SK-N-SH (cell line): Measurements from ENCODE around the gene TVP23C. TPM values are rescaled to one million over a fixed set of nuclear protein-coding genes. Genes with fewer than 3 reads are reported as not detected.
A peak's percentile ranks its signal among the peaks of the same experiment; 100 is the strongest.

Experiments used
- CTCF ChIA-PET: fragments of 300-600, 350-600 bp; formaldehyde crosslinking; extraction: SDS; loops from one replicate; lab custom pipeline; 2021; lab: Yijun Ruan, JAX
- POLR2A ChIA-PET: fragments of 350-600 bp; sonication (Branson Sonifier 250); formaldehyde crosslinking; extraction: SDS; loops from one replicate; lab custom pipeline; 2020; ENCODE audit warnings: antibody characterized with exemption, inconsistent platforms; lab: Yijun Ruan, JAX
- DNase-seq: peaks from one replicate; pipeline ENCODE4 v3.0.0; 2012
- H2AFZ ChIP-seq: fragments of 200-600 bp; sonication (generic); 2 replicates; pipeline ENCODE4 v1.8.1; 2016; ENCODE audit warnings: antibody characterized with exemption, mild to moderate bottlenecking, low read depth
- H3F3A ChIP-seq: fragments of 200-600 bp; sonication (generic); replicated peaks from 2 replicates; pipeline ENCODE3; 2016; ENCODE audit warnings: antibody characterized with exemption, mild to moderate bottlenecking; ENCODE audit not compliant: insufficient read depth
- H3K27ac ChIP-seq, 2 experiments: fragments of 200-500 bp in 1 of 2; fragments of 200-600 bp in 1 of 2; sonication (Bioruptor generic) in 1 of 2; sonication (generic), shearing (Covaris generic) in 1 of 2; 2 replicates each; pipeline versions ENCODE4 v1.5.1 to v1.6.1; 2014 to 2016; ENCODE audit warnings: low read depth in 2 of 2, inconsistent platforms in 1 of 2, low read length in 1 of 2, mild to moderate bottlenecking in 1 of 2, mixed read lengths in 1 of 2
- H3K27me3 ChIP-seq: fragments of 200-600 bp; sonication (generic), shearing (Covaris generic); 2 replicates; pipeline ENCODE4 v1.6.1; 2016; ENCODE audit warnings: mixed run types; ENCODE audit not compliant: insufficient read depth
- H3K36me3 ChIP-seq, 2 experiments: fragments of 200-500 bp in 1 of 2; fragments of 200-600 bp in 1 of 2; sonication (Bioruptor generic) in 1 of 2; sonication (generic) in 1 of 2; replicated peaks in 1 of 2; 2 replicates each; pipeline versions ENCODE3 to v1.5.1; 2014 to 2016; ENCODE audit warnings: low read length in 1 of 2, mild to moderate bottlenecking in 1 of 2; ENCODE audit not compliant: insufficient read depth in 2 of 2, control insufficient read depth in 1 of 2
- H3K4me1 ChIP-seq, 2 experiments: fragments of 200-500 bp in 1 of 2; fragments of 200-600 bp in 1 of 2; sonication (Bioruptor generic) in 1 of 2; sonication (generic), shearing (Covaris generic) in 1 of 2; 2 replicates each; pipeline versions ENCODE4 v1.5.1 to v1.6.1; 2014 to 2016; ENCODE audit warnings: low read depth in 1 of 2, low read length in 1 of 2, mixed run types in 1 of 2; ENCODE audit not compliant: insufficient read depth in 2 of 2, control insufficient read depth in 1 of 2
- H3K4me2 ChIP-seq: fragments of 200-600 bp; sonication (generic), shearing (Covaris generic); 2 replicates; pipeline ENCODE4 v1.6.1; 2017; ENCODE audit warnings: mixed run types
- H3K4me3 ChIP-seq, 2 experiments: fragments of 200-500 bp in 1 of 2; fragments of 200-600 bp in 1 of 2; sonication (Bioruptor generic) in 1 of 2; sonication (generic), shearing (Covaris generic) in 1 of 2; 2 replicates each; pipeline versions ENCODE4 v1.5.1 to v1.8.1; 2014 to 2016; ENCODE audit warnings: low read depth in 2 of 2, inconsistent platforms in 1 of 2, low read length in 1 of 2, mild to moderate bottlenecking in 1 of 2, mixed read lengths in 1 of 2, moderate library complexity in 1 of 2
- H3K79me2 ChIP-seq: fragments of 200-600 bp; sonication (generic); 2 replicates; pipeline ENCODE4 v1.8.1; 2017; ENCODE audit warnings: mild to moderate bottlenecking; ENCODE audit not compliant: insufficient read depth
- H3K9ac ChIP-seq: fragments of 200-600 bp; sonication (generic); 2 replicates; pipeline ENCODE4 v1.6.1; 2017; ENCODE audit warnings: mixed run types
- H3K9me2 ChIP-seq: fragments of 200-600 bp; sonication (generic); 2 replicates; pipeline ENCODE4 v1.6.1; 2017; ENCODE audit warnings: mixed run types
- H3K9me3 ChIP-seq: fragments of 200-600 bp; sonication (generic); 2 replicates; pipeline ENCODE4 v1.6.1; 2017; ENCODE audit warnings: mixed run types, mild to moderate bottlenecking, moderate library complexity
- H4K20me1 ChIP-seq: fragments of 200-600 bp; sonication (generic); 2 replicates; pipeline ENCODE4 v1.6.1; 2017; ENCODE audit warnings: mild to moderate bottlenecking, mixed run types; ENCODE audit not compliant: insufficient read depth
- CHD2 ChIP-seq: fragments of 150-350 bp; IDR thresholded peaks from 2 replicates; pipeline ENCODE4 v1.6.1; 2018; ENCODE audit warnings: low read length; ENCODE audit not compliant: partially characterized antibody
- ELF1 ChIP-seq: IDR thresholded peaks from 2 replicates; pipeline ENCODE4 v1.4.0; 2012
- EP300 ChIP-seq, 2 experiments: IDR thresholded peaks; 2 replicates each; pipeline versions ENCODE4 v1.4.0 to v1.6.1; 2012; ENCODE audit warnings: borderline replicate concordance in 1 of 2, low read depth in 1 of 2, low read length in 1 of 2
- FOXJ3 ChIP-seq: sonication (generic); formaldehyde crosslinking; IDR thresholded peaks from 2 replicates; pipeline ENCODE4 v1.5.1; 2020; ENCODE audit warnings: mild to moderate bottlenecking, missing genetic modification reagents
- FOXM1 ChIP-seq: IDR thresholded peaks from 2 replicates; pipeline ENCODE4 v1.4.0; 2012; ENCODE audit warnings: low read depth, mild to moderate bottlenecking
- GABPA ChIP-seq: IDR thresholded peaks from 2 replicates; pipeline ENCODE4 v1.4.0; 2012; ENCODE audit warnings: low read depth, mild to moderate bottlenecking
- GATA2 ChIP-seq: sonication (generic); formaldehyde crosslinking; IDR thresholded peaks from 2 replicates; pipeline ENCODE4 v1.5.0; 2020; ENCODE audit warnings: mild to moderate bottlenecking, missing genetic modification reagents
- JUND ChIP-seq: IDR thresholded peaks from 2 replicates; pipeline ENCODE4 v1.4.0; 2012
- MAX ChIP-seq: IDR thresholded peaks from 2 replicates; pipeline ENCODE4 v1.4.0; 2012; ENCODE audit warnings: low read depth
- MEF2A ChIP-seq: IDR thresholded peaks from 2 replicates; pipeline ENCODE4 v1.4.0; 2012; ENCODE audit warnings: low read depth, borderline replicate concordance
- MXI1 ChIP-seq: IDR thresholded peaks from 2 replicates; pipeline ENCODE4 v1.6.1; 2012; ENCODE audit warnings: mild to moderate bottlenecking, low read depth, low read length, improper control_type of control experiment
- NFIC ChIP-seq: IDR thresholded peaks from 2 replicates; pipeline ENCODE4 v1.4.0; 2012; ENCODE audit warnings: borderline replicate concordance
- POLR2AphosphoS5 ChIP-seq: IDR thresholded peaks from 2 replicates; pipeline ENCODE4 v1.6.1; 2012; ENCODE audit warnings: low read depth, low read length
- RAD21 ChIP-seq: IDR thresholded peaks from 2 replicates; pipeline ENCODE4 v1.6.1; 2012; ENCODE audit warnings: mild to moderate bottlenecking, low read length
- RCOR1 ChIP-seq: fragments of 150-350 bp; IDR thresholded peaks from 2 replicates; pipeline ENCODE4 v1.6.1; 2017; ENCODE audit warnings: antibody characterized with exemption, low read length
- RFX5 ChIP-seq: IDR thresholded peaks from 2 replicates; pipeline ENCODE4 v1.6.1; 2012; ENCODE audit warnings: mild to moderate bottlenecking, improper control_type of control experiment, low read length
- RXRA ChIP-seq: IDR thresholded peaks from 2 replicates; pipeline ENCODE4 v1.4.0; 2012; ENCODE audit warnings: low read depth, mild to moderate bottlenecking, borderline replicate concordance
- SIN3A ChIP-seq: IDR thresholded peaks from 2 replicates; pipeline ENCODE4 v1.6.1; 2012; ENCODE audit warnings: low read depth, mild to moderate bottlenecking, low read length, moderate library complexity, borderline replicate concordance
- SMC3 ChIP-seq: IDR thresholded peaks from 2 replicates; pipeline ENCODE4 v1.6.1; 2012; ENCODE audit warnings: low read depth, low read length, improper control_type of control experiment
- TAF1 ChIP-seq: IDR thresholded peaks from 2 replicates; pipeline ENCODE4 v1.6.1; 2012; ENCODE audit warnings: low read depth, mild to moderate bottlenecking, low read length, moderate library complexity, borderline replicate concordance
- TCF12 ChIP-seq: IDR thresholded peaks from 2 replicates; pipeline ENCODE4 v1.4.0; 2012
- TEAD4 ChIP-seq: IDR thresholded peaks from 2 replicates; pipeline ENCODE4 v1.4.0; 2012; ENCODE audit warnings: mild to moderate bottlenecking, borderline replicate concordance; ENCODE audit not compliant: insufficient read depth
- USF1 ChIP-seq: IDR thresholded peaks from 2 replicates; pipeline ENCODE4 v1.4.0; 2012; ENCODE audit warnings: low read depth, borderline replicate concordance
- USF2 ChIP-seq: fragments of 150-350 bp; IDR thresholded peaks from 2 replicates; pipeline ENCODE4 v1.6.1; 2017; ENCODE audit warnings: antibody characterized with exemption, low read length, low read depth, borderline replicate concordance
- YY1 ChIP-seq: IDR thresholded peaks from 2 replicates; pipeline ENCODE4 v1.4.0; 2012; ENCODE audit warnings: low read depth, mild to moderate bottlenecking
- WGBS: methylation state at CpG from one replicate; pipeline ENCODE4 v1.1.6; 2017; ENCODE audit warnings: low lambda C conversion rate; 5-methylcytosine and 5-hydroxymethylcytosine counted together
- polyA plus RNA-seq, 3 experiments: library from polyadenylated mRNA; depleted of rRNA; stranded (reverse); fragments of >200 nt; gene quantifications; 2 replicates each; pipeline ENCODE4 v1.2.3, GENCODE V29; 2012
- TF ChIP-seq, protein P1 (sequence below): fragments of 150-350 bp; IDR thresholded peaks from 2 replicates; pipeline ENCODE4 v1.6.1; 2016; ENCODE audit warnings: mild to moderate bottlenecking, low read depth, low read length

TVP23C gene
- polyA plus RNA-seq, 1 of the 3 experiments (the other 2 are of a cell fraction) = 4.7 TPM

DNA sequence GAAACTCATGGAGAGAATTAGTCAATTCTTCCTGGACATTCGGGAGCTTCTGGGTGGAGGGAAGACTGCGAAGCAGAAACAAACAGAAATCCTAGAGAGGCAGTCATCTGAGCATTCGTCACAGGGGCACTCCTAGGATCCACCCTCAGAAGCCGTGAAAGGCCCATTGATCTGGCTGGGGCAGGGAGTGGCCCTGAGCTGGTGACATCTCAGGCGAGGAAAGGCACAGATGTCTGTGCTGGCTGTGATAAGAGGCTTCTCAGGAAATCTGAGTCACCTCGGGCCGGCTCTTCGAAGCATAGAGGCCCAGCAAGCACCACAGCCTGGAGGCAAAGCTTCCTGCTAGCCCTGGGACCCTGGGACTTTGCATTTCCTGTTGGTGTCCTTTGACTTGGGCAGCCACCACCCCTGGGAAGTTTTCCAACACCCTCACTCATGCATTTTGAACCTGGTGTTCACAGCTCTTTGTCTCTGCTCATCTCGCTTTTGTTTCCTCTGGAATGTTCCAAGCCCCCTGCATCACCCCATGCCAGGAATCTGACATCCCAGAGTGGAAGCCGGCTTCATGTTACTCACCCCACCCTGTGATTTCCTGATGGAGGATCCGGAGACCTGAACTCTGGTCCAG, 72.5 kb downstream of the TVP23C start (continued):
- TF ChIP-seq TEAD4 (no peak), JUND (0 out of 2 replicates have a peak, but pooled peaks have one; percentile 15), RCOR1 (no peak), FOXJ3 (CRISPR knock-in tag) (no peak), SMC3 (no peak), ELF1 (no peak), MEF2A (no peak), GATA2 (no peak), YY1 (no peak), SIN3A (no peak), USF1 (no peak), RFX5 (no peak), RXRA (no peak), MAX (peak; percentile 55; the same call in 1 of the 2 replicates), POLR2AphosphoS5 (no peak), TCF12 (0 out of 2 replicates have a peak, but pooled peaks have one; percentile 10), MXI1 (no peak), RAD21 (no peak)
- TF ChIP-seq, protein P1, sequence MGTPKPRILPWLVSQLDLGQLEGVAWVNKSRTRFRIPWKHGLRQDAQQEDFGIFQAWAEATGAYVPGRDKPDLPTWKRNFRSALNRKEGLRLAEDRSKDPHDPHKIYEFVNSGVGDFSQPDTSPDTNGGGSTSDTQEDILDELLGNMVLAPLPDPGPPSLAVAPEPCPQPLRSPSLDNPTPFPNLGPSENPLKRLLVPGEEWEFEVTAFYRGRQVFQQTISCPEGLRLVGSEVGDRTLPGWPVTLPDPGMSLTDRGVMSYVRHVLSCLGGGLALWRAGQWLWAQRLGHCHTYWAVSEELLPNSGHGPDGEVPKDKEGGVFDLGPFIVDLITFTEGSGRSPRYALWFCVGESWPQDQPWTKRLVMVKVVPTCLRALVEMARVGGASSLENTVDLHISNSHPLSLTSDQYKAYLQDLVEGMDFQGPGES = no peak

DNA sequence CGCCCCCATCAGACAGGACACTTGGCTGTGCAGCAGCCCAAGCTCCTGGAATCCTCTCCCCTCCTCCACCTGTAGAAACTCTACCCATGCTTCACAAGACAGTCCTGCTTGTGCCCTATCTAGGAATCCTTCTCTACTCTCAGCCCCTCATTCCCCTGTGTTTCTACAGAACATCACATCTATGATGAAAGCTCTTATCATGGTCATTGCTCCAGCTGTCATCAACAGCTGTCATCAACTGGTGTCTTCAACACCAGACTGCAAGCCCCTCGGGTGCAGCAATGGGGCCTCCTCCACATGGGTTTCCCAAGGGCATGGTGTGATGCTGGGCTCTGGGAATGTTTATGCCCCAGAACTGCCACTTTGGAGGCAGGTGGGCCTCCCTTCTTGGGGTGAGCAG, 74.7 kb downstream of the TVP23C start:
- H2AFZ ChIP-seq = no peak overlapping the region
- no peak overlapping the region for H3K27ac ChIP-seq
- DNase-seq = no peak
- H3K27me3 ChIP-seq = no peaks in the 10 kb centered on the region
- H3K9ac ChIP-seq = no peak overlapping the region
- CTCF ChIA-PET = interaction anchor here (1.1 to 2.9 kb wide), 3 partner anchors 14 to 232 kb away, joined by 5 to 16 read pairs (median 5); no protein-coding TSS in a partner anchor
- POLR2A ChIA-PET = no interaction called here
- H3K4me3 ChIP-seq = no peak overlapping the region
- no peaks in the 10 kb centered on the region for H3K79me2 ChIP-seq
- no peaks in the 10 kb centered on the region for H3K9me2 ChIP-seq
- H4K20me1 ChIP-seq = no peaks in the 10 kb centered on the region
- WGBS = 93% methylated on average over 2 of the region's 2 CpGs
- H3K4me2 ChIP-seq = no peak overlapping the region
- peaks cover 14% of the 10 kb centered on the region for H3F3A ChIP-seq
- no peaks in the 10 kb centered on the region for H3K9me3 ChIP-seq
- H3K4me1 ChIP-seq = peaks cover 0 to 11% of the 10 kb centered on the region in 2 experiments; a peak in 2 of 4 replicates
- peaks cover 0 to under 1% of the 10 kb centered on the region in 2 experiments for H3K36me3 ChIP-seq
- no peak for TF ChIP-seq MAX
- TF ChIP-seq USF2 = no peak
- no peak for TF ChIP-seq MXI1
- no peak for TF ChIP-seq SIN3A
- no peak for TF ChIP-seq MEF2A
- TF ChIP-seq TCF12 = no peak
- TF ChIP-seq NFIC = no peak
- TF ChIP-seq RCOR1 = no peak
- TF ChIP-seq YY1 = no peak
- TF ChIP-seq GABPA = no peak
- no peak for TF ChIP-seq CHD2
- TF ChIP-seq GATA2 = no peak
- TF ChIP-seq EP300 (IDR thresholded peaks at IDR 0.05; ENCODE audit: borderline replicate concordance in 1 of 2, low read depth in 1 of 2, low read length in 1 of 2) = no peak
- no peak for TF ChIP-seq FOXJ3 (CRISPR knock-in tag)
- no peak for TF ChIP-seq FOXM1
- no peak for TF ChIP-seq TAF1
- no peak for TF ChIP-seq POLR2AphosphoS5
